ENCODE data around the gene NANOS2. TPM values are rescaled to one million over a fixed set of nuclear protein-coding genes. Genes with fewer than 3 reads are reported as not detected.

The NANOS2 gene
- total and polyA plus RNA-seq, 9 of the 15 experiments (the other 6 are each of a cell fraction or from before 2014, with no cell fraction given): not detected

GRCh38 chr19:45863335-45863839, 51.2 kb downstream of the NANOS2 start (continued):
- no peak for TF ChIP-seq FOXP4 (CRISPR knock-in tag; IDR thresholded peaks at IDR 0.05; ENCODE audit: borderline replicate concordance)
- TF ChIP-seq SMARCB1 (IDR thresholded peaks at IDR 0.05; ENCODE audit: insufficient read length, low read depth): no peak
- TF ChIP-seq, protein P1, sequence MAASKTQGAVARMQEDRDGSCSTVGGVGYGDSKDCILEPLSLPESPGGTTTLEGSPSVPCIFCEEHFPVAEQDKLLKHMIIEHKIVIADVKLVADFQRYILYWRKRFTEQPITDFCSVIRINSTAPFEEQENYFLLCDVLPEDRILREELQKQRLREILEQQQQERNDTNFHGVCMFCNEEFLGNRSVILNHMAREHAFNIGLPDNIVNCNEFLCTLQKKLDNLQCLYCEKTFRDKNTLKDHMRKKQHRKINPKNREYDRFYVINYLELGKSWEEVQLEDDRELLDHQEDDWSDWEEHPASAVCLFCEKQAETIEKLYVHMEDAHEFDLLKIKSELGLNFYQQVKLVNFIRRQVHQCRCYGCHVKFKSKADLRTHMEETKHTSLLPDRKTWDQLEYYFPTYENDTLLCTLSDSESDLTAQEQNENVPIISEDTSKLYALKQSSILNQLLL (CRISPR knock-in tag; IDR thresholded peaks at IDR 0.05; ENCODE audit: borderline replicate concordance): no peak
- no peak for TF ChIP-seq NFIX (CRISPR knock-in tag; IDR thresholded peaks at IDR 0.05; ENCODE audit: low read depth)
- peak; percentile 79; the same call in 1 of the 2 replicates for TF ChIP-seq ZNF143 (CRISPR knock-in tag; IDR thresholded peaks at IDR 0.05)
- TF ChIP-seq PRDM10 (IDR thresholded peaks at IDR 0.05; ENCODE audit: partially characterized antibody): no peak
- no peak for TF ChIP-seq ZNF561 (CRISPR knock-in tag; conservative IDR thresholded peaks at IDR 0.05)
- peak; percentile 93; the same call in 1 of the 2 replicates for TF ChIP-seq ZNF584 (CRISPR knock-in tag; IDR thresholded peaks at IDR 0.05; ENCODE audit: low read depth)
- 0 out of 2 replicates have a peak, but pooled peaks have one; percentile 46 for TF ChIP-seq KLF6 (CRISPR knock-in tag; IDR thresholded peaks at IDR 0.05; ENCODE audit: borderline replicate concordance)
- no peak for TF ChIP-seq RCOR1 (IDR thresholded peaks at IDR 0.05; ENCODE audit: borderline replicate concordance in 1 of 2, low read depth in 2 of 2, low read length in 2 of 2)
- TF ChIP-seq PHF8 (IDR thresholded peaks at IDR 0.05; ENCODE audit: borderline replicate concordance, low read length): no peak
- no peak for TF ChIP-seq RBM39 (optimal IDR thresholded peaks at IDR 0.05; ENCODE audit: low read depth, low read length)
- no peak for TF ChIP-seq TAF15 (IDR thresholded peaks at IDR 0.05; ENCODE audit: low read depth, low read length)
- TF ChIP-seq, protein P2, sequence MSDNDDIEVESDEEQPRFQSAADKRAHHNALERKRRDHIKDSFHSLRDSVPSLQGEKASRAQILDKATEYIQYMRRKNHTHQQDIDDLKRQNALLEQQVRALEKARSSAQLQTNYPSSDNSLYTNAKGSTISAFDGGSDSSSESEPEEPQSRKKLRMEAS (CRISPR knock-in tag; IDR thresholded peaks at IDR 0.05): no peak
- TF ChIP-seq NR2C2 (CRISPR knock-in tag; IDR thresholded peaks at IDR 0.05): no peak
- TF ChIP-seq NR2C2 (tag; IDR thresholded peaks at IDR 0.05): peak; percentile 63
- TF ChIP-seq, protein P3, sequence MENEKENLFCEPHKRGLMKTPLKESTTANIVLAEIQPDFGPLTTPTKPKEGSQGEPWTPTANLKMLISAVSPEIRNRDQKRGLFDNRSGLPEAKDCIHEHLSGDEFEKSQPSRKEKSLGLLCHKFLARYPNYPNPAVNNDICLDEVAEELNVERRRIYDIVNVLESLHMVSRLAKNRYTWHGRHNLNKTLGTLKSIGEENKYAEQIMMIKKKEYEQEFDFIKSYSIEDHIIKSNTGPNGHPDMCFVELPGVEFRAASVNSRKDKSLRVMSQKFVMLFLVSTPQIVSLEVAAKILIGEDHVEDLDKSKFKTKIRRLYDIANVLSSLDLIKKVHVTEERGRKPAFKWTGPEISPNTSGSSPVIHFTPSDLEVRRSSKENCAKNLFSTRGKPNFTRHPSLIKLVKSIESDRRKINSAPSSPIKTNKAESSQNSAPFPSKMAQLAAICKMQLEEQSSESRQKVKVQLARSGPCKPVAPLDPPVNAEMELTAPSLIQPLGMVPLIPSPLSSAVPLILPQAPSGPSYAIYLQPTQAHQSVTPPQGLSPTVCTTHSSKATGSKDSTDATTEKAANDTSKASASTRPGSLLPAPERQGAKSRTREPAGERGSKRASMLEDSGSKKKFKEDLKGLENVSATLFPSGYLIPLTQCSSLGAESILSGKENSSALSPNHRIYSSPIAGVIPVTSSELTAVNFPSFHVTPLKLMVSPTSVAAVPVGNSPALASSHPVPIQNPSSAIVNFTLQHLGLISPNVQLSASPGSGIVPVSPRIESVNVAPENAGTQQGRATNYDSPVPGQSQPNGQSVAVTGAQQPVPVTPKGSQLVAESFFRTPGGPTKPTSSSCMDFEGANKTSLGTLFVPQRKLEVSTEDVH (IDR thresholded peaks at IDR 0.05; ENCODE audit: low read depth, partially characterized antibody): peak; percentile 1

Measured in K562 (cell line).